ENCODE measurements around the gene SUSD6. TPM values are rescaled to one million over a fixed set of nuclear protein-coding genes. Genes with fewer than 3 reads are reported as not detected.

SUSD6 gene
- total and polyA plus RNA-seq, 9 of the 15 experiments (the other 6 are each of a cell fraction or from before 2014, with no cell fraction given), result 2.9 to 20.7 (median 5.6) TPM

GRCh38 chr14:69693801-69694729 lies 82.7 kb downstream of the SUSD6 start (continued):
- TF ChIP-seq MGA (IDR thresholded peaks at IDR 0.05) (peak; percentile 38; the same call in 1 of the 2 replicates), GATAD2A (IDR thresholded peaks at IDR 0.05) (0 out of 2 replicates have a peak, but pooled peaks have one; percentile 6), ZBTB40 (IDR thresholded peaks at IDR 0.05) (peak; percentile 78), ZBTB40 (CRISPR knock-in tag; IDR thresholded peaks at IDR 0.05) (no peak), MAFK (IDR thresholded peaks at IDR 0.05; ENCODE audit: low read length) (peak; percentile 16; the same call in 1 of the 2 replicates)
